Muscle of back (tissue), 10 donors: ENCODE data around the gene CPLX4. TPM values are rescaled to one million over a fixed set of nuclear protein-coding genes. Genes with fewer than 3 reads are reported as not detected.

ENCODE experiments used
- polyA plus RNA-seq, 10 donors: library from polyadenylated mRNA; unstranded; fragments of 120-200 nt; gene quantifications; one replicate each; pipeline ENCODE4 v1.2.1, GENCODE V29; 2013; ENCODE audit not compliant: insufficient read length in 10 of 10

The CPLX4 gene
- polyA plus RNA-seq, 10 donors: not detected

Other genes starting within 250 kb of the CPLX4 start
- 10 to 100 TPM in 6 of 10 donors, 1 to 10 TPM in 4; 7.6 to 15.3 (median 10.1) TPM for gene SEC11C, start 178.8 kb downstream of the CPLX4 start, polyA plus RNA-seq
- gene GRP, start 98.5 kb downstream of the CPLX4 start, polyA plus RNA-seq: 10 to 100 TPM in 1 of 10 donors, 1 to 10 TPM in 1, under 1 TPM in 2, not detected in 6; 0.43 to 25.6 (median 1.2) TPM
- gene RAX, start 45.2 kb downstream of the CPLX4 start, polyA plus RNA-seq: under 1 TPM in 1 of 10 donors, not detected in 9; 0.27 TPM
- gene LMAN1, start 40.6 kb upstream of the CPLX4 start, polyA plus RNA-seq: 10 to 100 TPM; 63.0 to 86.1 (median 73.8) TPM